ENCODE data around the gene PBXIP1. TPM values are rescaled to one million over a fixed set of nuclear protein-coding genes. Genes with fewer than 3 reads are reported as not detected.
"Not testable (repeated sequence)": the region's sequence is repeated elsewhere in the genome, so short reads cannot be mapped to it uniquely, and the experiment has no call there.

The PBXIP1 gene
- polyA plus RNA-seq, 3 donors, result 23.1 to 31.7 (median 24.0) TPM

GRCh38 chr1:154982341-154982740 is 26.4 kb upstream of the PBXIP1 start:
- peak overlapping the region; percentile 94 for H3K4me2 ChIP-seq (replicated peaks; ENCODE audit: extremely low read depth, low read length, poor library complexity, severe bottlenecking)
- Mint-ChIP-seq H3K27ac (peak overlapping the region in 1 of 7 donors; percentile 7), H3K27me3 (ENCODE audit: low read depth in 3 of 3) (no peaks in the 10 kb centered on the region), H3K4me3 (no peak overlapping the region), H3K4me1 (peaks cover 12% of the 10 kb centered on the region), H3K9me3 (peaks cover 0 to 2% (median 0%) of the 10 kb centered on the region in 7 donors), H3K36me3 (peaks cover 0 to 17% of the 10 kb centered on the region in 2 donors)
- peaks cover 64% of the 10 kb centered on the region for H3K79me2 ChIP-seq (ENCODE audit: insufficient read depth, low read length)
- H3K4me1 ChIP-seq (ENCODE audit: control insufficient read depth in 1 of 2, insufficient read depth in 2 of 2, low read length in 2 of 2), result peaks cover 21 to 27% of the 10 kb centered on the region in 2 donors
- 100% methylated on average over 1 of the region's 6 CpGs for WGBS (ENCODE audit: insufficient coverage)
- peaks cover 10% of the 10 kb centered on the region for H4K20me1 ChIP-seq (ENCODE audit: insufficient read depth, low read length)
- DNase-seq, result no peak
- H3K9me3 ChIP-seq (replicated peaks in 1 of 2; ENCODE audit: control insufficient read depth in 1 of 2, insufficient read depth in 1 of 2, low read length in 2 of 2), result no peaks in the 10 kb centered on the region
- peak overlapping the region in 1 of 2 donors; percentile 13 for H3K27ac ChIP-seq (ENCODE audit: low read depth in 1 of 2, low read length in 2 of 2)
- H3K4me3 ChIP-seq (replicated peaks in 1 of 3; ENCODE audit: low read depth in 2 of 3, low read length in 3 of 3), result peak overlapping the region in 1 of 3 experiments; percentile 97
- intact Hi-C loops (cut with micrococcal nuclease), result loop anchor here in 1 of 2 donors (5.0 kb wide), 1 partner anchor 35 kb away; no protein-coding TSS in a partner anchor
- peaks cover 0 to 2% of the 10 kb centered on the region in 2 donors for H3K36me3 ChIP-seq (replicated peaks in 1 of 2; ENCODE audit: control insufficient read depth in 1 of 2, insufficient read depth in 2 of 2, low read length in 2 of 2)
- no peak for TF ChIP-seq CTCF (IDR thresholded peaks at IDR 0.05)
- no peak overlapping the region for H3K9ac ChIP-seq (ENCODE audit: insufficient read depth, low read length, poor library complexity, severe bottlenecking)
- peak overlapping the region; percentile 76 for H2AFZ ChIP-seq (ENCODE audit: insufficient read depth, low read depth, low read length, poor library complexity, severe bottlenecking)
- H3K27me3 ChIP-seq (ENCODE audit: control insufficient read depth in 2 of 2, insufficient read depth in 2 of 2, low read length in 2 of 2), result no peaks in the 10 kb centered on the region

GRCh38 chr1:154978360-154978759 is 22.5 kb upstream of the PBXIP1 start:
- no peaks in the 10 kb centered on the region for H3K36me3 ChIP-seq (replicated peaks in 1 of 2; ENCODE audit: control insufficient read depth in 1 of 2, insufficient read depth in 2 of 2, low read length in 2 of 2)
- no peaks in the 10 kb centered on the region for H3K27me3 Mint-ChIP-seq (ENCODE audit: low read depth in 3 of 3)
- no peak for DNase-seq
- H3K27me3 ChIP-seq (ENCODE audit: control insufficient read depth in 2 of 2, insufficient read depth in 2 of 2, low read length in 2 of 2), result no peaks in the 10 kb centered on the region
- H3K4me2 ChIP-seq (replicated peaks; ENCODE audit: extremely low read depth, low read length, poor library complexity, severe bottlenecking), result no peak overlapping the region
- H2AFZ ChIP-seq (ENCODE audit: insufficient read depth, low read depth, low read length, poor library complexity, severe bottlenecking), result no peak overlapping the region
- H3K9me3 ChIP-seq (replicated peaks in 1 of 2; ENCODE audit: control insufficient read depth in 1 of 2, insufficient read depth in 1 of 2, low read length in 2 of 2), result no peaks in the 10 kb centered on the region
- peaks cover 0 to 11% of the 10 kb centered on the region in 2 donors for H3K36me3 Mint-ChIP-seq
- H3K27ac ChIP-seq (ENCODE audit: low read depth in 1 of 2, low read length in 2 of 2), result peak overlapping the region in 1 of 2 donors; percentile 54
- H3K27ac Mint-ChIP-seq, result peak overlapping the region in 2 of 7 donors; percentile 43 to 61
- H3K4me3 Mint-ChIP-seq, result no peak overlapping the region
- no peak overlapping the region for H3K9ac ChIP-seq (ENCODE audit: insufficient read depth, low read length, poor library complexity, severe bottlenecking)
- peaks cover 8% of the 10 kb centered on the region for H3K4me1 Mint-ChIP-seq
- intact Hi-C loops (cut with micrococcal nuclease), result no loop called here
- H3K79me2 ChIP-seq (ENCODE audit: insufficient read depth, low read length), result peaks cover 60% of the 10 kb centered on the region
- peaks cover 21 to 27% of the 10 kb centered on the region in 2 donors for H3K4me1 ChIP-seq (ENCODE audit: control insufficient read depth in 1 of 2, insufficient read depth in 2 of 2, low read length in 2 of 2)
- TF ChIP-seq CTCF (IDR thresholded peaks at IDR 0.05), result no peak
- no CpG with 5 or more reads among the region's 3 CpGs for WGBS (ENCODE audit: insufficient coverage)
- H3K4me3 ChIP-seq (replicated peaks in 1 of 3; ENCODE audit: low read depth in 2 of 3, low read length in 3 of 3), result no peak overlapping the region
- peaks cover 0 to 2% (median 0%) of the 10 kb centered on the region in 7 donors for H3K9me3 Mint-ChIP-seq
- peaks cover 2% of the 10 kb centered on the region for H4K20me1 ChIP-seq (ENCODE audit: insufficient read depth, low read length)

GRCh38 chr1:154977762-154978161 is 21.9 kb upstream of the PBXIP1 start:
- Histone ChIP-seq H3K4me1 (ENCODE audit: control insufficient read depth in 1 of 2, insufficient read depth in 2 of 2, low read length in 2 of 2) (peaks cover 26 to 31% of the 10 kb centered on the region in 2 donors), H3K79me2 (ENCODE audit: insufficient read depth, low read length) (peaks cover 64% of the 10 kb centered on the region), H3K27ac (ENCODE audit: low read depth in 1 of 2, low read length in 2 of 2) (peak overlapping the region in 1 of 2 donors; percentile 54)
- H3K27me3 Mint-ChIP-seq (ENCODE audit: low read depth in 3 of 3); H3K4me3 ChIP-seq (replicated peaks in 1 of 3; ENCODE audit: low read depth in 2 of 3, low read length in 3 of 3); intact Hi-C loops (cut with micrococcal nuclease); H3K27me3 ChIP-seq (ENCODE audit: control insufficient read depth in 2 of 2, insufficient read depth in 2 of 2, low read length in 2 of 2); H3K4me2 ChIP-seq (replicated peaks; ENCODE audit: extremely low read depth, low read length, poor library complexity, severe bottlenecking); H3K9me3 Mint-ChIP-seq; H3K9me3 ChIP-seq (replicated peaks in 1 of 2; ENCODE audit: control insufficient read depth in 1 of 2, insufficient read depth in 1 of 2, low read length in 2 of 2); H3K36me3 ChIP-seq (replicated peaks in 1 of 2; ENCODE audit: control insufficient read depth in 1 of 2, insufficient read depth in 2 of 2, low read length in 2 of 2); H4K20me1 ChIP-seq (ENCODE audit: insufficient read depth, low read length); DNase-seq; H3K9ac ChIP-seq (ENCODE audit: insufficient read depth, low read length, poor library complexity, severe bottlenecking); H3K4me3 Mint-ChIP-seq; H2AFZ ChIP-seq (ENCODE audit: insufficient read depth, low read depth, low read length, poor library complexity, severe bottlenecking): not testable (repeated sequence)
- peak overlapping the region in 5 of 7 donors; percentile 17 to 72 (median 61) for H3K27ac Mint-ChIP-seq
- H3K36me3 Mint-ChIP-seq, result peaks cover under 1 to 11% of the 10 kb centered on the region in 2 donors
- WGBS (ENCODE audit: insufficient coverage), result no CpG with 5 or more reads among the region's 3 CpGs
- H3K4me1 Mint-ChIP-seq, result peaks cover 12% of the 10 kb centered on the region
